Bronchial epithelial cell (primary cell): ENCODE results near the gene NEURL1B. TPM values are rescaled to one million over a fixed set of nuclear protein-coding genes. Genes with fewer than 3 reads are reported as not detected.

ENCODE experiments used
- DNase-seq: peaks from one replicate; pipeline ENCODE4 v3.0.0-alpha.2; 2010; ENCODE audit warnings: low read depth
- FAIRE-seq: peaks from 2 replicates; lab custom pipeline; 2011; peaks lifted over from hg19 to GRCh38; lab: Jason Lieb, UNC
- H3K27me3 ChIP-seq: 2 replicates; pipeline ENCODE4 v1.5.1; 2011; ENCODE audit warnings: low read length; ENCODE audit not compliant: control insufficient read depth, insufficient read depth
- H3K36me3 ChIP-seq: 2 replicates; pipeline ENCODE4 v1.5.1; 2011; ENCODE audit warnings: low read length; ENCODE audit not compliant: control insufficient read depth, insufficient read depth
- H3K4me3 ChIP-seq: 2 replicates; pipeline ENCODE4 v1.5.1; 2011; ENCODE audit warnings: mild to moderate bottlenecking, low read depth, low read length, control low read depth
- total RNA-seq: library from RNA; depleted of rRNA; stranded (reverse); fragments of >200 nt; gene quantifications from 2 replicates; pipeline ENCODE4 v1.2.1, GENCODE V29; 2014
- TF ChIP-seq, protein P1 (sequence below): IDR thresholded peaks from 2 replicates; pipeline ENCODE4 v1.5.1; 2011; ENCODE audit warnings: mild to moderate bottlenecking, moderate library complexity, low read length, control low read depth, inconsistent platforms; ENCODE audit not compliant: insufficient read depth, severe bottlenecking

NEURL1B gene
- total RNA-seq, 1 donor from 2014 or later: 4.7 TPM

DNA sequence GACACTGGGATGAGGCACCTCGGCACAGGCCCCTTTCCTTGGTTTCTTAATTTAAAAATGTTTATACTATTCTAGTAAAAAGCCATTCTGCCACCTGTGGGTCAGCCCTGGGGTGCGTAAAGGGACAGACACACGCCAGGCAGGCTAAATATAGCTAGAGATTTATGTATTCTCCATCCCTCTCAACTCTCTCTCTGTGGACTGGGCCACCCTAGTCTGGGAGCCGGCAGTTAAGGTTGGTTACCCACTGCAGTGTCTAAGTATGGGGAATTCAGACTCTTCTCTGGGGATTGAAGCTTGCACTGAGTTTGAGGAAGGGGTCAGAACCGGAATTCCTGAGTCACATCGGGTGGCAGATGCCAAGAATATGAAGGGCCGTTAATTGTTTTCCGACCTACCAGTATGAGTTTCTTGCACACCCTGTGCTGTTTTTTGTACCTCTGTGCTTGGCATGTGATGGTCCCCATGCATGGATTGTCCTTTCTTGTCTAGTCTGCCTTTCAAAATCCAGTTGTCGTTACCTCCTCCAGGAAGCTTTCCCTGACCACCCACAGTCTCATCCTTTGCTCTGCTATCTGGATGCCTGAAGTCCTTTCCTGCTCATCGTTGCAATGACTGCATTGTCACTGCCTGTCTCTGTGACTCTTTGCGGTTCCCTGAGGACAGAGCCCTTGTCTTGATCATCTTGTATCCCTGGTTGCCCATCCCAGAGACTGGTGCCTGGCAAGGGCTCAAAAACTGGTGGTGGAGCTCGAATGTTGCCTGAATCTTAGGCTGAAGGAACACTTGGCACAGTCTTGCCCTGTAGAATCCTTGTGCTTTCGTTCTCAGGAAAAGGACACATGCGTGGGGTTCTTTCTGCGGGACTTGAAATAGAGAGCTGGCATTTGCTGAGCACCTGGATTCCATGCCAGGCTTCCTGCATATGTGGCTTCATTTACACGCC, 2.1 kb downstream of the NEURL1B start:
- H3K4me3 ChIP-seq: no peak overlapping the region
- no peak for DNase-seq
- no peaks in the 10 kb centered on the region for H3K27me3 ChIP-seq
- no peaks in the 10 kb centered on the region for H3K36me3 ChIP-seq
- TF ChIP-seq, protein P1, sequence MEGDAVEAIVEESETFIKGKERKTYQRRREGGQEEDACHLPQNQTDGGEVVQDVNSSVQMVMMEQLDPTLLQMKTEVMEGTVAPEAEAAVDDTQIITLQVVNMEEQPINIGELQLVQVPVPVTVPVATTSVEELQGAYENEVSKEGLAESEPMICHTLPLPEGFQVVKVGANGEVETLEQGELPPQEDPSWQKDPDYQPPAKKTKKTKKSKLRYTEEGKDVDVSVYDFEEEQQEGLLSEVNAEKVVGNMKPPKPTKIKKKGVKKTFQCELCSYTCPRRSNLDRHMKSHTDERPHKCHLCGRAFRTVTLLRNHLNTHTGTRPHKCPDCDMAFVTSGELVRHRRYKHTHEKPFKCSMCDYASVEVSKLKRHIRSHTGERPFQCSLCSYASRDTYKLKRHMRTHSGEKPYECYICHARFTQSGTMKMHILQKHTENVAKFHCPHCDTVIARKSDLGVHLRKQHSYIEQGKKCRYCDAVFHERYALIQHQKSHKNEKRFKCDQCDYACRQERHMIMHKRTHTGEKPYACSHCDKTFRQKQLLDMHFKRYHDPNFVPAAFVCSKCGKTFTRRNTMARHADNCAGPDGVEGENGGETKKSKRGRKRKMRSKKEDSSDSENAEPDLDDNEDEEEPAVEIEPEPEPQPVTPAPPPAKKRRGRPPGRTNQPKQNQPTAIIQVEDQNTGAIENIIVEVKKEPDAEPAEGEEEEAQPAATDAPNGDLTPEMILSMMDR: no peak
- FAIRE-seq: peak; percentile 80

DNA sequence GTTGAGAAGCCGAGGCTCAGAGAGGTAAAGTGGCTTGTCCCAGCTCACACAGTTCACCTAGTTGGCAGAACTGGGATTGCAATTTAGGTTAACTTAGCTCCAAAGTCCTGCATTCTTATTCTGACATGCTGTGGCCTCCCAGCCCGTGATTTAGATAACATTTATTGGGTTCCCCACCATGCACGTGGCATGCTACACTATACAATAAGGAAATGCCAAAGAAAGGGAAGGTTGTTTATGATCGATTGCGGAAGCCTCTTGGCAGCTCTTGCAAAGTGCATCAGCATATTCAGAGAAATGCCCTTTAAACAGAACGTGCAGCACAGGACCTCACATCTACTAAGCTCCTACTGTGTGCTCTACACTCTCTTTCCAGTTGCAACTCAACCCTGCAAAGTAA, 3.2 kb downstream of the NEURL1B start:
- no peaks in the 10 kb centered on the region for H3K36me3 ChIP-seq
- no peak for DNase-seq
- H3K27me3 ChIP-seq: no peaks in the 10 kb centered on the region
- TF ChIP-seq, protein P1: no peak
- H3K4me3 ChIP-seq: no peak overlapping the region
- peak; percentile 47 for FAIRE-seq

DNA sequence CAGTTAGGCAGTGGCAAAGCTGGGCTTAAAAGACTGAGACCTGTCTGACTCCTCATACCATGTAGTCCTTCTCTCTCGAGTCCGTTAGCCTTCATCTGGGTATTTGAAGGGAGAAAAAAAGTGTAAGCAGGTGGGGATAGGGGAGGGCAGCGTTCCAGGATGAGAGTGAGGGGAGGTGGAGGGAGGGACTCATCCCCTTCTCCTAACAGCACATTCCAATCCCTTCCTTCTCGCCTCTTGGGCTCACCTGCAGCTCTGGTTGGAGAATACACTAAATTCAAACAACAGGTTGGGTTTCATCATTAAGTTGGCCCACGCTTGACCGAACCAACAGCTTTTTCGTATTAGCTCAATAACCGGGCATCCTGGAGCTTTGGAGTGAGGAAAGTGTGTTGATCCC, 3.6 kb downstream of the NEURL1B start:
- no peaks in the 10 kb centered on the region for H3K27me3 ChIP-seq
- FAIRE-seq (no peak), DNase-seq (no peak)
- TF ChIP-seq, protein P1: no peak
- H3K36me3 ChIP-seq: no peaks in the 10 kb centered on the region
- no peak overlapping the region for H3K4me3 ChIP-seq

DNA sequence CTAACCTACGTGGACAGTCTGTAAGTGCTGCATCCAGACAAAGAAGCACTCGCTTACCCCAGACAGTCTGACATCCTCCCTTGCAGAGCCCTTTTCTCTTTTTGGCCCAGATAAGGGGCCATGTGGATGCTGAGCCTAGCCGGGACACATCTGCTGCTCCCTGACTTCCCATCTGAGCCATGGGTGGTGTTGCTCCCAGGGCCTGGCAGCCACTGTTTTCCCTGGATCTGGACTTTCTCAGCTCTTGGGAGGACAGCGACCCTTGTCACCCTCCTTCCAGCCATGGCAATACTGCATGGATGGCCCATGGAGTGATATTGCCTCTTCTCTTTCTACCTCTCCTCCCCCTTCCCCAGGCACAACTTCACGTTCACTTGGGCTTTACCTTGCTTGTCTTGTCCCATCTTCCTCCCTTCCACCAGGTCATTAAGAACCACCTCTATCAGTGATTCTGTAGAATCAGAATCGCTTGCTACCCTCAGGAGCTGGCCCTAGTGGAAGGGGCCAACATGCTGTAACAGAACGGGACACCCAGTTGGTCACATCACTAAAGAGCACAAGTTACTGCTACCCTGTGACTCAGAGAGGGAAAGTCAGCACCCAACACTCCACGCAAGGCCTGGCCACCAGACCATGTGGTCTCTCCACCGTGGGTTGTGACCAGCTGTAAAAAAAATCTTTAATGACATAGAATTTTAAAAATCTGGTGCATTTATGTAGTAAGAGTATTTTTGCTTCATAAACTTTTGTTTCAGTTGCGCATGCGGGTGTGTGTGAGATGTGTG, 4.4 kb downstream of the NEURL1B start:
- H3K4me3 ChIP-seq: no peak overlapping the region
- no peak for DNase-seq
- no peaks in the 10 kb centered on the region for H3K36me3 ChIP-seq
- TF ChIP-seq, protein P1: no peak
- H3K27me3 ChIP-seq: no peaks in the 10 kb centered on the region
- no peak for FAIRE-seq

DNA sequence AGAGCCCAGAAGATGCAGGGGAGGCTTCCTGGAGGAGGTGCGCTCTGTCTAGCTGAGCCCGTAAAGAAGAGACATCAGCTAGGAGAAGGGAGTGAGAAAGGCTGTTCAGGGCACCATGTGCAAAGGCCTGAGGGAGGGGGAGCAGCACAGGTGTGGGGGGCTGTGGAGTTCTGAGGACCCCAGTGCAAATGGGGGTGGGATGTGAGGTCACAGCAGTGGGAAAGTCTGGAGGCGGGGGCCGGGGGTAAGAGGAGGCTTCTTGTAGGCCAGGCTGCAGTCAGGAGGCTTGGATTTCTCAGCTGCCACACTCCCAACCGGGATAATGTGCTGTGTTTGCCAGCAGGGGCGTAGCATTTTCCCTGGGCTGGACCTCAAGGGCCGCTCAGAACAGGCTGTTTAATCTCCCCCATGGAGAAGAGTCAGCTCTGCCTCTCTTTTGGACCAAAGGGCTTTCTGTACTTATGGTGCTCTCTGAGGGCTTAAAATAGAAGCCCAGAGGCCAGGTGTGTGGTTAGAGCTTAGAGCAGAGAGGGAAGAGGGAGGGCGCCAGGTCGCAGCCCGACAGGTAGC, 5.7 kb downstream of the NEURL1B start:
- TF ChIP-seq, protein P1: peak; percentile 41
- no peak for FAIRE-seq
- no peak overlapping the region for H3K4me3 ChIP-seq

More for the DNA sequence above, 5.7 kb downstream of the NEURL1B start:
- no peaks in the 10 kb centered on the region for H3K27me3 ChIP-seq
- DNase-seq: peak; percentile 26
- H3K36me3 ChIP-seq: no peaks in the 10 kb centered on the region
